Measurements from ENCODE around the gene IL20. TPM values are rescaled to one million over a fixed set of nuclear protein-coding genes. Genes with fewer than 3 reads are reported as not detected.

The IL20 gene
- total RNA-seq, 1 donor from 2014 or later, result not detected

Other genes with a start within 250 kb of the IL20 start
- 11.5 and 14.9 TPM in 2 replicates for gene DYRK3, start 230.1 kb upstream of the IL20 start, total RNA-seq
- 67.2 and 74.5 TPM in 2 replicates for gene MAPKAPK2, start 180.7 kb upstream of the IL20 start, total RNA-seq
- gene IL19, start 94.8 kb upstream of the IL20 start, total RNA-seq, result not detected in 2 replicates
- gene IL10, start 93.1 kb upstream of the IL20 start, total RNA-seq, result not detected in 2 replicates
- not detected in 2 replicates for gene IL24, start 31.8 kb downstream of the IL20 start, total RNA-seq
- gene FCMR, start 56.3 kb downstream of the IL20 start, total RNA-seq, result not detected in 2 replicates
- gene PIGR, start 80.8 kb downstream of the IL20 start, total RNA-seq, result not detected in 2 replicates
- not detected in 2 replicates for gene FCAMR, start 104.8 kb downstream of the IL20 start, total RNA-seq
- gene C1orf116, start 167.1 kb downstream of the IL20 start, total RNA-seq, result 0.13 TPM in 1 of 2 replicates, not detected in the other
- gene YOD1, start 185.6 kb downstream of the IL20 start, total RNA-seq, result 7.1 TPM in 2 replicates
- gene PFKFB2, start 187.7 kb downstream of the IL20 start, total RNA-seq, result 5.7 and 6.0 TPM in 2 replicates
- gene C4BPB, start 223.2 kb downstream of the IL20 start, total RNA-seq, result not detected in 2 replicates
- gene C4BPA, start 238.6 kb downstream of the IL20 start, total RNA-seq, result not detected in 2 replicates

All from myocyte (in vitro differentiated cells).